ENCODE results near the gene PKNOX2.

GRCh38 chr11:125305345-125305744 lies 140.8 kb downstream of the PKNOX2 start:
- TF ChIP-seq CTCF (conservative IDR thresholded peaks at IDR 0.05) (no peak), ZFX (IDR thresholded peaks at IDR 0.05) (no peak)

All from C4-2B (cell line).